ENCODE measurements around the gene AHRR. TPM values are rescaled to one million over a fixed set of nuclear protein-coding genes. Genes with fewer than 3 reads are reported as not detected.
A peak's percentile ranks its signal among the peaks of the same experiment; 100 is the strongest.

Gene AHRR
- total and polyA plus RNA-seq, 9 of the 15 experiments (the other 6 are each of a cell fraction or from before 2014, with no cell fraction given) = 0.06 to 1.6 (median 0.75) TPM; not detected in 1

GRCh38 chr5:321230-321725, at the start of gene AHRR (continued):
- TF ChIP-seq GTF2B (IDR thresholded peaks at IDR 0.05; ENCODE audit: extremely low read depth, insufficient read length) = no peak
- TF ChIP-seq RAD21 (CRISPR knock-in tag; conservative IDR thresholded peaks at IDR 0.05 in 1 of 2, IDR thresholded peaks at IDR 0.05 in 1 of 2) = peak in 1 of 2 experiments; percentile 36; a peak in 2 of 4 replicates
- TF ChIP-seq JUN (IDR thresholded peaks at IDR 0.05; ENCODE audit: borderline replicate concordance, low read depth, low read length) = no peak
- TF ChIP-seq JUN (CRISPR knock-in tag; IDR thresholded peaks at IDR 0.05; ENCODE audit: borderline replicate concordance) = no peak
- no peak for TF ChIP-seq MITF (IDR thresholded peaks at IDR 0.05)
- no peak for TF ChIP-seq PTTG1 (tag; IDR thresholded peaks at IDR 0.05; ENCODE audit: low read depth)
- TF ChIP-seq, protein P1, sequence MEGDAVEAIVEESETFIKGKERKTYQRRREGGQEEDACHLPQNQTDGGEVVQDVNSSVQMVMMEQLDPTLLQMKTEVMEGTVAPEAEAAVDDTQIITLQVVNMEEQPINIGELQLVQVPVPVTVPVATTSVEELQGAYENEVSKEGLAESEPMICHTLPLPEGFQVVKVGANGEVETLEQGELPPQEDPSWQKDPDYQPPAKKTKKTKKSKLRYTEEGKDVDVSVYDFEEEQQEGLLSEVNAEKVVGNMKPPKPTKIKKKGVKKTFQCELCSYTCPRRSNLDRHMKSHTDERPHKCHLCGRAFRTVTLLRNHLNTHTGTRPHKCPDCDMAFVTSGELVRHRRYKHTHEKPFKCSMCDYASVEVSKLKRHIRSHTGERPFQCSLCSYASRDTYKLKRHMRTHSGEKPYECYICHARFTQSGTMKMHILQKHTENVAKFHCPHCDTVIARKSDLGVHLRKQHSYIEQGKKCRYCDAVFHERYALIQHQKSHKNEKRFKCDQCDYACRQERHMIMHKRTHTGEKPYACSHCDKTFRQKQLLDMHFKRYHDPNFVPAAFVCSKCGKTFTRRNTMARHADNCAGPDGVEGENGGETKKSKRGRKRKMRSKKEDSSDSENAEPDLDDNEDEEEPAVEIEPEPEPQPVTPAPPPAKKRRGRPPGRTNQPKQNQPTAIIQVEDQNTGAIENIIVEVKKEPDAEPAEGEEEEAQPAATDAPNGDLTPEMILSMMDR (IDR thresholded peaks at IDR 0.05 in 2 of 3, conservative IDR thresholded peaks at IDR 0.05 in 1 of 3; ENCODE audit: insufficient read depth in 2 of 3, low read depth in 1 of 3, low read length in 3 of 3) = peak; percentile 31 to 79 (median 53); a peak in 5 of 6 replicates
- no peak for TF ChIP-seq SMARCC2 (IDR thresholded peaks at IDR 0.05; ENCODE audit: low read depth)
- no peak for TF ChIP-seq SMAD3 (CRISPR knock-in tag; conservative IDR thresholded peaks at IDR 0.05)
- TF ChIP-seq, protein P2, sequence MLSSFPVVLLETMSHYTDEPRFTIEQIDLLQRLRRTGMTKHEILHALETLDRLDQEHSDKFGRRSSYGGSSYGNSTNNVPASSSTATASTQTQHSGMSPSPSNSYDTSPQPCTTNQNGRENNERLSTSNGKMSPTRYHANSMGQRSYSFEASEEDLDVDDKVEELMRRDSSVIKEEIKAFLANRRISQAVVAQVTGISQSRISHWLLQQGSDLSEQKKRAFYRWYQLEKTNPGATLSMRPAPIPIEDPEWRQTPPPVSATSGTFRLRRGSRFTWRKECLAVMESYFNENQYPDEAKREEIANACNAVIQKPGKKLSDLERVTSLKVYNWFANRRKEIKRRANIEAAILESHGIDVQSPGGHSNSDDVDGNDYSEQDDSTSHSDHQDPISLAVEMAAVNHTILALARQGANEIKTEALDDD (IDR thresholded peaks at IDR 0.05) = no peak
- no peak for TF ChIP-seq CLOCK (CRISPR knock-in tag; IDR thresholded peaks at IDR 0.05; ENCODE audit: borderline replicate concordance)
- no peak for TF ChIP-seq KLF1 (tag; IDR thresholded peaks at IDR 0.05)
- TF ChIP-seq, protein P3, sequence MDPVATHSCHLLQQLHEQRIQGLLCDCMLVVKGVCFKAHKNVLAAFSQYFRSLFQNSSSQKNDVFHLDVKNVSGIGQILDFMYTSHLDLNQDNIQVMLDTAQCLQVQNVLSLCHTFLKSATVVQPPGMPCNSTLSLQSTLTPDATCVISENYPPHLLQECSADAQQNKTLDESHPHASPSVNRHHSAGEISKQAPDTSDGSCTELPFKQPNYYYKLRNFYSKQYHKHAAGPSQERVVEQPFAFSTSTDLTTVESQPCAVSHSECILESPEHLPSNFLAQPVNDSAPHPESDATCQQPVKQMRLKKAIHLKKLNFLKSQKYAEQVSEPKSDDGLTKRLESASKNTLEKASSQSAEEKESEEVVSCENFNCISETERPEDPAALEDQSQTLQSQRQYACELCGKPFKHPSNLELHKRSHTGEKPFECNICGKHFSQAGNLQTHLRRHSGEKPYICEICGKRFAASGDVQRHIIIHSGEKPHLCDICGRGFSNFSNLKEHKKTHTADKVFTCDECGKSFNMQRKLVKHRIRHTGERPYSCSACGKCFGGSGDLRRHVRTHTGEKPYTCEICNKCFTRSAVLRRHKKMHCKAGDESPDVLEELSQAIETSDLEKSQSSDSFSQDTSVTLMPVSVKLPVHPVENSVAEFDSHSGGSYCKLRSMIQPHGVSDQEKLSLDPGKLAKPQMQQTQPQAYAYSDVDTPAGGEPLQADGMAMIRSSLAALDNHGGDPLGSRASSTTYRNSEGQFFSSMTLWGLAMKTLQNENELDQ (CRISPR knock-in tag; IDR thresholded peaks at IDR 0.05; ENCODE audit: borderline replicate concordance) = no peak
- peak; percentile 22; the same call in 1 of the 2 replicates for TF ChIP-seq VEZF1 (CRISPR knock-in tag; IDR thresholded peaks at IDR 0.05)
